T-helper 17 cell (primary cell): ENCODE data around the gene SLC39A13. TPM values are rescaled to one million over a fixed set of nuclear protein-coding genes. Genes with fewer than 3 reads are reported as not detected.

ENCODE experiments used
- ATAC-seq: fragments of 150-1000 bp; cut with Tn5 transposase; 2 replicates; pipeline ENCODE4 v1.10.0; 2021; ENCODE audit warnings: mild to moderate bottlenecking, moderate library complexity
- DNase-seq, 3 donors: peaks; one replicate each; pipeline versions ENCODE4 v3.0.0 to v3.0.0-alpha.2; 2020 to 2021
- H3K9me3 ChIP-seq: one replicate; pipeline ENCODE4 v1.7.0; 2013; ENCODE audit warnings: low read length, mild to moderate bottlenecking; ENCODE audit not compliant: control insufficient read depth, poor library complexity, severe bottlenecking
- H3K27ac Mint-ChIP-seq: one replicate; pipeline ENCODE4 v1.8.0; 2022; ENCODE audit warnings: mild to moderate bottlenecking, moderate library complexity, mixed read lengths
- H3K27me3 Mint-ChIP-seq: one replicate; pipeline ENCODE4 v1.8.0; 2022; ENCODE audit warnings: mixed read lengths
- H3K36me3 Mint-ChIP-seq: one replicate; pipeline ENCODE4 v1.8.0; 2022; ENCODE audit warnings: low read depth, mixed read lengths
- H3K4me1 Mint-ChIP-seq: one replicate; pipeline ENCODE4 v1.8.0; 2022; ENCODE audit warnings: mild to moderate bottlenecking, mixed read lengths
- H3K4me3 Mint-ChIP-seq: one replicate; pipeline ENCODE4 v1.8.0; 2022; ENCODE audit warnings: mild to moderate bottlenecking, moderate library complexity, mixed read lengths
- total RNA-seq, 4 donors: library from RNA in 2 of 4; stranded (reverse) in 2 of 4; gene quantifications; one replicate each; pipeline ENCODE4 v1.2.3 and lab custom pipeline; 2022 to 2026

The SLC39A13 gene
- total RNA-seq, 2 donors from 2014 or later, result 31.6 to 31.8 TPM

DNA sequence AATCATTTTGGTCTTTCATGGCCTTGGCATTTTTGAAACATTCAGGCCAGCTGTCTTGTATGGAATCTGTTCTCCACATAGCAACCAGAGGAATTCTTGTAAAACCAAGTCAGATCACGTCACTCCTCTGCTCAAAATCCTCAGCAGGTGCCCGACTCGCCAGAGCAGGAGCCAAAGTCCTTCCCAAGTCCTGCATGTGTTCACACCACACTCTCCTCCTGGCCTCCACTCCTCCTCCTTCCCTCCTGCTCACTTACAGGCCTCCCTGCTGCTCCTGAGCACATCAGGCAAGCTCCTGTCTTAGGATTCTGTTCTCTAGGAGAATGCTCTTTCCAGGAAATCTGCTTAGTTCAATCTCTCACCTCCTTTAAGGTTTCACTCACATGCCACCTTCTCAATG is 24.8 kb downstream of the SLC39A13 start:
- H3K9me3 ChIP-seq, result no peaks in the 10 kb centered on the region
- no peaks in the 10 kb centered on the region for H3K4me1 Mint-ChIP-seq
- no peaks in the 10 kb centered on the region for H3K27me3 Mint-ChIP-seq
- no peak overlapping the region for H3K27ac Mint-ChIP-seq
- no peak overlapping the region for H3K4me3 Mint-ChIP-seq
- ATAC-seq, result no peak
- H3K36me3 Mint-ChIP-seq, result no peaks in the 10 kb centered on the region
- DNase-seq, result no peak

GRCh38 chr11:47434011-47434786 is 25.8 kb downstream of the SLC39A13 start:
- DNase-seq (no peak), ATAC-seq (no peak)
- H3K9me3 ChIP-seq, result no peaks in the 10 kb centered on the region
- no peak overlapping the region for H3K27ac Mint-ChIP-seq
- H3K27me3 Mint-ChIP-seq, result no peaks in the 10 kb centered on the region
- H3K4me1 Mint-ChIP-seq, result no peaks in the 10 kb centered on the region
- H3K36me3 Mint-ChIP-seq, result no peaks in the 10 kb centered on the region
- no peak overlapping the region for H3K4me3 Mint-ChIP-seq

- no peak for ATAC-seq
- Mint-ChIP-seq H3K27ac (no peak overlapping the region), H3K36me3 (no peaks in the 10 kb centered on the region), H3K4me1 (no peaks in the 10 kb centered on the region), H3K4me3 (no peak overlapping the region), H3K27me3 (no peaks in the 10 kb centered on the region)
- H3K9me3 ChIP-seq, result no peaks in the 10 kb centered on the region
- no peak for DNase-seq
These were observed 27.3 kb downstream of the SLC39A13 start for GRCh38 chr11:47435687-47436086.

DNA sequence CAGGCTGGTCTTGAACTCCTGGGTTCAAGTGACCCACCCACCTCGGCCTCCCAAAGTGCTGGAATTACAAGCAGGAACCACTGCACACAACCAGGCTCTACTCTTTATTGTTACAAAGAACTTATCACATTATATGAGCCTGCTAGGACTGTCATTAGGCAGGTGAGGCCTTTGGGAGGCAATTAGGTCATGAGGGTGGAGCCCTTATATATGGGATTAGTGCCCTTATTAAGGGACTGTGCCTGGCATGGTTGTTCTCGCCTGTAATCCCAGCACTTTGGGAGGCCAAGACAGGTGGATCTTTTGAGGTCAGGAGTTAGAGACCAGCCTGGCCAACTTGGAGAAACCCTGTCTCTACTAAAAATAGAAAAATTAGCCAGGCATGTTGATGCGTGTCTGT is 28.3 kb downstream of the SLC39A13 start:
- Mint-ChIP-seq H3K36me3 (no peaks in the 10 kb centered on the region), H3K4me3 (no peak overlapping the region), H3K27me3 (no peaks in the 10 kb centered on the region), H3K4me1 (no peaks in the 10 kb centered on the region), H3K27ac (no peak overlapping the region)
- no peaks in the 10 kb centered on the region for H3K9me3 ChIP-seq
- ATAC-seq, result no peak
- no peak for DNase-seq

- Mint-ChIP-seq H3K4me3 (no peak overlapping the region), H3K27ac (no peak overlapping the region), H3K36me3 (no peaks in the 10 kb centered on the region), H3K27me3 (no peaks in the 10 kb centered on the region), H3K4me1 (no peaks in the 10 kb centered on the region)
- ATAC-seq (no peak), DNase-seq (no peak)
- H3K9me3 ChIP-seq, result no peaks in the 10 kb centered on the region
These were observed 28.9 kb downstream of the SLC39A13 start for GRCh38 chr11:47437218-47437745.

DNA sequence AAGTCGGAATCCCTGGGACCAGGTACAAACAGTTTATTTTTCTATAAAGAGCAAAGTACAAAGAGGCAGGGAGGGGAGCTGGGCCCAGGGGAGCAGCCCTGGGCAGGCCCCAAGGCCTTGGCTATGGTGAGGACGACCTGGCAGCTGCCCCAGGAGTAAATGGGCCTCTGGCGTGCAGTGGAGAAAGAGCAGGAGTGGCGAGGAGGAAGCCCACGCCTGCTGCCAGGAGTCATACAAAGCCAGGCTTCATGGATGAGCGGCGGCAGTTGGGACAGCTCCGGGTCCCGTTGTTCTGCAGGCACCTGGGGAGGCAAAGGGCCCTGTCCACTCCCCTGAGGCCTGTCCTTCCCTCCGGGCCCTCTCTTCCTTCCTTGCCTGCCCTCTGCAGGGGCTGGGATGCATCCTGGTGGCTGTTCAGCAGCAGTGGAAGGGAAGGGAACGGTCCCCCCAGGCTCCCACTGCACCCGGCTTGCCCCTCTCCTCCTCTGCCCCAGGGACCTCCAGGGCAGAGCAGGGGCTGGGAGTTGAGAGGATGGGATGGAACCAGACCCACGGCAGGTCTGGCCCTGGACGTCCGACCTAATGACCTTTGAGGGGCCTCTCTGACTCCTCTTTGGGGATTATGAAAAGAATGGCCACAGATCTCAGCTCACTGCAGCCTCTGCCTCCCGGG is 29.5 kb downstream of the SLC39A13 start:
- H3K9me3 ChIP-seq, result no peaks in the 10 kb centered on the region
- DNase-seq (no peak), ATAC-seq (no peak)
- no peaks in the 10 kb centered on the region for H3K36me3 Mint-ChIP-seq
- H3K4me1 Mint-ChIP-seq, result no peaks in the 10 kb centered on the region
- H3K27ac Mint-ChIP-seq, result no peak overlapping the region
- H3K27me3 Mint-ChIP-seq, result no peaks in the 10 kb centered on the region
- H3K4me3 Mint-ChIP-seq, result no peak overlapping the region

DNA sequence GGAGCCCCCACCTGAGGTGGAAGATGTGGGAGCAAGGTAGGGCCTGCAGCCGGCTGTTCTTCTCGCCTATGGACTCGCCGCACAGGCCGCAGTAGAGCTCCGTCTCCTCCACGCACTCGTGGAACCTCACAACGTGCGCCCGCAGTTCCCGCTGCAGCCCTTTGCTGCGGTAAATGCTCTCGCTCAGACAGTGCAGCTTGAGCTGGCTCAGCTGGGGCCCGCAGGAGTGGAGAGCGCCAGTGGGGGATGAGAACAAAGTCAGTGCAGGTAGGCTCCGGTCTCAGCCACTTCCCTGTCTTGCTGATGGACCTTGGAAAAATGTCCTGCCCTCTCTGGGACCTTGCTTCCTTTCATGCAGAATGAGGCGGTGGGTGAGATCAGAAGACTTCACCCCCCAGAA is 30.3 kb downstream of the SLC39A13 start:
- Mint-ChIP-seq H3K27me3 (no peaks in the 10 kb centered on the region), H3K4me1 (no peaks in the 10 kb centered on the region), H3K36me3 (no peaks in the 10 kb centered on the region), H3K4me3 (no peak overlapping the region), H3K27ac (no peak overlapping the region)
- no peaks in the 10 kb centered on the region for H3K9me3 ChIP-seq
- DNase-seq, result no peak
- no peak for ATAC-seq

- no peaks in the 10 kb centered on the region for H3K4me1 Mint-ChIP-seq
- DNase-seq (no peak), ATAC-seq (no peak)
- H3K27ac Mint-ChIP-seq, result no peak overlapping the region
- no peaks in the 10 kb centered on the region for H3K36me3 Mint-ChIP-seq
- no peak overlapping the region for H3K4me3 Mint-ChIP-seq
- H3K27me3 Mint-ChIP-seq, result no peaks in the 10 kb centered on the region
- H3K9me3 ChIP-seq, result no peaks in the 10 kb centered on the region
These were observed 31.7 kb downstream of the SLC39A13 start for GRCh38 chr11:47440054-47440476.

GRCh38 chr11:47441421-47441820 is 33.0 kb downstream of the SLC39A13 start:
- Mint-ChIP-seq H3K4me1 (no peaks in the 10 kb centered on the region), H3K27ac (no peak overlapping the region), H3K27me3 (no peaks in the 10 kb centered on the region), H3K36me3 (no peaks in the 10 kb centered on the region), H3K4me3 (no peak overlapping the region)
- DNase-seq (no peak), ATAC-seq (no peak)
- H3K9me3 ChIP-seq, result no peaks in the 10 kb centered on the region

DNA sequence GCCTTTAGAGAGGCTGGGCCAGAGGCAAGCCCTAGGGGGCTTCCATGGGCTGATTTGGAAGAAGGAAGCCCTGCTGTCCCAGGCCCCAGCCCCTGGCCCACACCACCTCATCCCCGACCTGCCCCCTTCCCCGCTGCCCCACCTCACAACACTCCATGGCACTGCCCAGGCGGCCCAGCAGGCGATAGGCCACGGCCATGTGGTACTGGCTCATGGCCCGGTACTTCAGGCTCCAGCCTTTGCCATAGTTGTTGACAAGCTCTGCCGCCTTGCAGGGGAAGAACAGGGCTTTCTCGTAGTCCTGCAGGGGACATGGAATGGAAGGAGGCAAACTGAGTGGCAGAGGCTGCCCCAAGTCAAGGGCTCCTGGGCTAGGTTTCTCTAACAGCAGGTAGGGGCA is 34.1 kb downstream of the SLC39A13 start:
- no peaks in the 10 kb centered on the region for H3K9me3 ChIP-seq
- Mint-ChIP-seq H3K4me3 (no peak overlapping the region), H3K36me3 (no peaks in the 10 kb centered on the region), H3K4me1 (no peaks in the 10 kb centered on the region), H3K27me3 (no peaks in the 10 kb centered on the region), H3K27ac (no peak overlapping the region)
- ATAC-seq (no peak), DNase-seq (no peak)

DNA sequence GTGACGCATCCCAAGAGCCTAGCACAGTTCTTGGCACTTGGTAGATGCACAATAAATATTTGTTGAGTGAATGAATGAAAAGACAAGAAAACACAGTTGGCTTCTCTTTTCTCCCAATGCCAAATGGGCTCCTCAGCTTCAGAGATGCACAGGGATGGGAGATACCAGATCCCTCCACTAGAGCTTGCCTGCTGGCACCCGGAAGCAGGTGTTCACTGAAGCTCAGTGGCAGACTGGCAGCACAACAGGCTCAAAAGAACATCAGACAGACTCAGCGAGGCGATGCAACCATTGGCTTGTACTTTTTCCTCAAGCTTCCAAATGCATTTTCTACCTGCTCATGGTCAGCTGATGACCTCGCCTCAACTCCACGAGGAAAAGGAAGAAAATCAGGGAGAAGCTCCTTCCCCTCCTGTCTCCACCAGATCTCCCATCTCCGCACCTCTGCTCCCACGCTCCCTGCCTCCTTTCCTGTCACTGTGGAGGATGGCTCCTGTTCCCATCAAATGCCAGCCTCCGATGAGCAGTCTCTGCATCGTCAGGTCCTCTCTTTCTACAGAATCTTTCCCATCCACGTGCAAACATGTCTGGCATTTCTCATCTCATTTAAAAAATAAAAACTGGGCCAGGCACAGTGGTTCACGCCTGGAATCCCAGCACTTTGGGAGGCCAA is 34.8 kb downstream of the SLC39A13 start:
- Mint-ChIP-seq H3K4me1 (no peaks in the 10 kb centered on the region), H3K4me3 (no peak overlapping the region), H3K36me3 (no peaks in the 10 kb centered on the region), H3K27ac (no peak overlapping the region), H3K27me3 (no peaks in the 10 kb centered on the region)
- ATAC-seq (no peak), DNase-seq (no peak)
- H3K9me3 ChIP-seq, result no peaks in the 10 kb centered on the region

- no peak for DNase-seq
- no peaks in the 10 kb centered on the region for H3K9me3 ChIP-seq
- no peak for ATAC-seq
- Mint-ChIP-seq H3K4me1 (no peaks in the 10 kb centered on the region), H3K27ac (no peak overlapping the region), H3K27me3 (no peaks in the 10 kb centered on the region), H3K36me3 (no peaks in the 10 kb centered on the region), H3K4me3 (no peak overlapping the region)
These were observed 35.4 kb downstream of the SLC39A13 start for GRCh38 chr11:47443817-47444216.

DNA sequence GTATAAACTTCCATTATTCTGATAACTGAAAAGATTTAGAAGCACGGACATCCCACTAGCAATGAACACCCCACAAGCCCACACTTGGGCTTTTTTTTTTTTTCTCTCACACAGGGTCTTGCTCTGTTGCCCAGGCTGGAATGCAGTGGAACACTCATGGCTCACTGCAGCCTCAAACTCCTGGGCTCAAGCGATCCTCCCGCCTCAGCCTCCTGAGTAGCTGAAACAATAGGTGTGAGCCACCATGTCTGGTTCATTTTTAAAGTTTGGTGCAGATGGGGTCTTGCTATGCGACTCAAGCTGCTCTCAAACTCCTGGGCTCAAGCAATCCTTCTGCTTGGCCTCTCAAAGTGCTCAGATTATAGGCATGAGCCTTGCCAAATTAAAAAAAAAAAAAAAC is 37.5 kb downstream of the SLC39A13 start:
- no peaks in the 10 kb centered on the region for H3K9me3 ChIP-seq
- Mint-ChIP-seq H3K4me3 (no peak overlapping the region), H3K27me3 (no peaks in the 10 kb centered on the region), H3K4me1 (peaks cover 2% of the 10 kb centered on the region), H3K27ac (no peak overlapping the region), H3K36me3 (no peaks in the 10 kb centered on the region)
- ATAC-seq (no peak), DNase-seq (no peak)
